Epithelial cell of esophagus (primary cell): Measurements from ENCODE around the gene TJP3.
"Not testable (repeated sequence)": the region's sequence is repeated elsewhere in the genome, so short reads cannot be mapped to it uniquely, and the experiment has no call there.

Experiments
- DNase-seq: peaks from one replicate; pipeline ENCODE4 v3.0.0; 2010; ENCODE audit warnings: low read depth
- H3K4me3 ChIP-seq: 2 replicates; pipeline ENCODE4 v1.5.1; 2011; ENCODE audit warnings: mild to moderate bottlenecking, low read length, control low read depth
- CTCF ChIP-seq: IDR thresholded peaks from 2 replicates; pipeline ENCODE4 v1.5.1; 2011; ENCODE audit warnings: low read depth, mild to moderate bottlenecking, low read length, control low read depth, inconsistent platforms; ENCODE audit not compliant: insufficient read depth; ENCODE audit errors: missing control alignments

Gene TJP3

GRCh38 chr19:3748965-3749364 is 40.8 kb downstream of the TJP3 start:
- no peak for TF ChIP-seq CTCF
- no peak for DNase-seq
- H3K4me3 ChIP-seq: no peak overlapping the region

- TF ChIP-seq CTCF: no peak
These were observed 42.0 kb downstream of the TJP3 start for GRCh38 chr19:3750211-3750610.

GRCh38 chr19:3751236-3751635 is 43.1 kb downstream of the TJP3 start:
- no peak for DNase-seq
- H3K4me3 ChIP-seq: no peak overlapping the region
- TF ChIP-seq CTCF: no peak

More at GRCh38 chr19:3750211-3750610, 42.0 kb downstream of the TJP3 start:
- H3K4me3 ChIP-seq: no peak overlapping the region
- no peak for DNase-seq

GRCh38 chr19:3752492-3752891 is 44.3 kb downstream of the TJP3 start:
- TF ChIP-seq CTCF: no peak

GRCh38 chr19:3753631-3754410 is 45.6 kb downstream of the TJP3 start:
- TF ChIP-seq CTCF: no peak
- no peak for DNase-seq
- H3K4me3 ChIP-seq: no peak overlapping the region

More at GRCh38 chr19:3752492-3752891, 44.3 kb downstream of the TJP3 start:
- no peak for DNase-seq
- H3K4me3 ChIP-seq: no peak overlapping the region

GRCh38 chr19:3757705-3758104 is 49.5 kb downstream of the TJP3 start:
- H3K4me3 ChIP-seq, DNase-seq: not testable (repeated sequence)

- H3K4me3 ChIP-seq, DNase-seq: not testable (repeated sequence)
These were observed 50.1 kb downstream of the TJP3 start for GRCh38 chr19:3758297-3758696.

- no peak for DNase-seq
- TF ChIP-seq CTCF: no peak
These were observed 51.5 kb downstream of the TJP3 start for GRCh38 chr19:3759482-3760254.

More at GRCh38 chr19:3759482-3760254, 51.5 kb downstream of the TJP3 start:
- H3K4me3 ChIP-seq: no peak overlapping the region
